K562 (cell line): Measurements from ENCODE around the gene RAB3D. TPM values are rescaled to one million over a fixed set of nuclear protein-coding genes. Genes with fewer than 3 reads are reported as not detected.

Experiments
- ASH1L ChIP-seq: fragments of 450-650 bp; IDR thresholded peaks from 2 replicates; pipeline ENCODE4 v1.6.1; 2018; ENCODE audit warnings: borderline replicate concordance, mild to moderate bottlenecking, low read depth; ENCODE audit not compliant: partially characterized antibody
- CGGBP1 ChIP-seq: fragments of 250-450 bp; sonication (Bioruptor Pico); IDR thresholded peaks from 2 replicates; pipeline ENCODE4 v1.9.0; 2021; ENCODE audit warnings: mild to moderate bottlenecking
- CHD1 ChIP-seq: fragments of 200-600 bp; sonication (generic); IDR thresholded peaks from one replicate; pipeline ENCODE4 v1.6.1; 2012; ENCODE audit warnings: mild to moderate bottlenecking, moderate library complexity, low read length, inconsistent platforms
- JUND ChIP-seq, 2 experiments: IDR thresholded peaks; 2 replicates in 1 of 2; 3 replicates in 1 of 2; pipeline ENCODE4 v1.6.1; 2011; ENCODE audit warnings: borderline replicate concordance in 2 of 2, low read depth in 2 of 2, low read length in 2 of 2, improper control_type of control experiment in 1 of 2, missing biosample characterization in 1 of 2, missing genetic modification characterization in 1 of 2, missing genetic modification reagents in 1 of 2
- KLF13 ChIP-seq: fragments of 450-650 bp; IDR thresholded peaks from 2 replicates; pipeline ENCODE4 v1.6.1; 2016; ENCODE audit warnings: missing genetic modification characterization, low read depth, mild to moderate bottlenecking, missing compliant biosample characterization, moderate library complexity, borderline replicate concordance
- PCBP1 ChIP-seq: fragments of 200-400 bp; formaldehyde crosslinking; IDR thresholded peaks from 2 replicates; pipeline ENCODE4 v1.6.1; 2018; ENCODE audit warnings: mild to moderate bottlenecking, low read depth, low read length; ENCODE audit not compliant: poor library complexity, severe bottlenecking
- SP2 ChIP-seq: IDR thresholded peaks from 2 replicates; pipeline ENCODE4 v1.6.1; 2011; ENCODE audit warnings: mild to moderate bottlenecking, low read depth, low read length, moderate library complexity; ENCODE audit not compliant: poor library complexity, severe bottlenecking; ENCODE audit errors: extremely low read depth
- ZBTB7A ChIP-seq: IDR thresholded peaks from 2 replicates; pipeline ENCODE4 v1.6.1; 2011; ENCODE audit warnings: low read depth, mild to moderate bottlenecking, low read length, moderate library complexity, borderline replicate concordance; ENCODE audit not compliant: control insufficient read depth
- ZNF217 ChIP-seq: sonication (generic); formaldehyde crosslinking; IDR thresholded peaks from 2 replicates; pipeline ENCODE4 v1.8.0; 2022; ENCODE audit warnings: mild to moderate bottlenecking, missing genetic modification reagents
- ZNF318 ChIP-seq, 2 experiments: fragments of 450-650 bp; IDR thresholded peaks; 2 replicates each; pipeline ENCODE4 v1.6.1; 2016; ENCODE audit warnings: mild to moderate bottlenecking in 2 of 2, borderline replicate concordance in 1 of 2, low read depth in 1 of 2, moderate library complexity in 1 of 2
- ZNF586 ChIP-seq: fragments of 450-650 bp; formaldehyde crosslinking; conservative IDR thresholded peaks from 2 replicates; pipeline ENCODE4 v1.4.0; 2020; ENCODE audit warnings: mild to moderate bottlenecking, moderate library complexity
- polyA plus RNA-seq, 8 experiments: library from polyadenylated mRNA; depleted of rRNA in 4 of 8; stranded (reverse) in 5 of 8; unstranded in 3 of 8; fragments of >200 nt; fragmentation: Nextera tagmentation in 2 of 8; fragmentation: Illumina TruSeq in 1 of 8; extraction: Ambion mirVana in 2 of 8; extraction: Trizol in 1 of 8; gene quantifications; 2 replicates each; pipeline versions ENCODE4 v1.2.1 to v1.2.3, GENCODE V29; 2011 to 2014; ENCODE audit warnings: inconsistent platforms in 1 of 8, missing spikeins in 1 of 8
- total RNA-seq, 7 experiments: library from RNA; depleted of rRNA in 6 of 7; stranded (reverse); fragments of >200 nt in 6 of 7; fragmentation: Illumina TruSeq in 2 of 7; extraction: Trizol in 2 of 7; gene quantifications; 2 replicates each; pipeline versions ENCODE4 v1.2.1 to v1.2.3, GENCODE V29; 2011 to 2021; ENCODE audit warnings: low replicate concordance in 1 of 7
- TF ChIP-seq, protein P1 (sequence below): fragments of 250-450 bp; sonication (Bioruptor Pico); IDR thresholded peaks from 2 replicates; pipeline ENCODE4 v1.8.0; 2022; ENCODE audit warnings: moderate library complexity, mild to moderate bottlenecking, inconsistent platforms
- TF ChIP-seq, protein P2 (sequence below): fragments of 450-650 bp; formaldehyde crosslinking; IDR thresholded peaks from 2 replicates; pipeline ENCODE4 v1.4.0; 2020; ENCODE audit warnings: mild to moderate bottlenecking, moderate library complexity

RAB3D gene
- total and polyA plus RNA-seq, 9 of the 15 experiments (the other 6 are each of a cell fraction or from before 2014, with no cell fraction given) = 0.34 to 3.3 (median 1.3) TPM

GRCh38 chr19:11346104-11346940 is 6.9 kb upstream of the RAB3D start, which contains the start of the genes CCDC159 and TMEM205 (continued):
- TF ChIP-seq ZNF318 (IDR thresholded peaks at IDR 0.05; ENCODE audit: borderline replicate concordance in 1 of 2, low read depth in 1 of 2) (no peak), SP2 (peak; percentile 91), ZBTB7A (peak; percentile 83), CHD1 (no peak), ASH1L (peak; percentile 90), ZNF586 (CRISPR knock-in tag) (no peak), ZNF217 (CRISPR knock-in tag) (no peak), PCBP1 (no peak), CGGBP1 (CRISPR knock-in tag) (no peak), KLF13 (tag) (peak; percentile 67; the same call in 1 of the 2 replicates), JUND (IDR thresholded peaks at IDR 0.05; ENCODE audit: borderline replicate concordance, low read depth, low read length) (peak; percentile 87), JUND (tag; IDR thresholded peaks at IDR 0.05; ENCODE audit: borderline replicate concordance, low read depth, low read length) (peak; percentile 80; the same call in 1 of the 3 replicates)
- TF ChIP-seq, protein P1, sequence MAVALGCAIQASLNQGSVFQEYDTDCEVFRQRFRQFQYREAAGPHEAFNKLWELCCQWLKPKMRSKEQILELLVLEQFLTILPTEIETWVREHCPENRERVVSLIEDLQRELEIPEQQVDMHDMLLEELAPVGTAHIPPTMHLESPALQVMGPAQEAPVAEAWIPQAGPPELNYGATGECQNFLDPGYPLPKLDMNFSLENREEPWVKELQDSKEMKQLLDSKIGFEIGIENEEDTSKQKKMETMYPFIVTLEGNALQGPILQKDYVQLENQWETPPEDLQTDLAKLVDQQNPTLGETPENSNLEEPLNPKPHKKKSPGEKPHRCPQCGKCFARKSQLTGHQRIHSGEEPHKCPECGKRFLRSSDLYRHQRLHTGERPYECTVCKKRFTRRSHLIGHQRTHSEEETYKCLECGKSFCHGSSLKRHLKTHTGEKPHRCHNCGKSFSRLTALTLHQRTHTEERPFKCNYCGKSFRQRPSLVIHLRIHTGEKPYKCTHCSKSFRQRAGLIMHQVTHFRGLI (CRISPR knock-in tag) = no peak
- TF ChIP-seq, protein P2, sequence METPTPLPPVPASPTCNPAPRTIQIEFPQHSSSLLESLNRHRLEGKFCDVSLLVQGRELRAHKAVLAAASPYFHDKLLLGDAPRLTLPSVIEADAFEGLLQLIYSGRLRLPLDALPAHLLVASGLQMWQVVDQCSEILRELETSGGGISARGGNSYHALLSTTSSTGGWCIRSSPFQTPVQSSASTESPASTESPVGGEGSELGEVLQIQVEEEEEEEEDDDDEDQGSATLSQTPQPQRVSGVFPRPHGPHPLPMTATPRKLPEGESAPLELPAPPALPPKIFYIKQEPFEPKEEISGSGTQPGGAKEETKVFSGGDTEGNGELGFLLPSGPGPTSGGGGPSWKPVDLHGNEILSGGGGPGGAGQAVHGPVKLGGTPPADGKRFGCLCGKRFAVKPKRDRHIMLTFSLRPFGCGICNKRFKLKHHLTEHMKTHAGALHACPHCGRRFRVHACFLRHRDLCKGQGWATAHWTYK (CRISPR knock-in tag) = 0 out of 2 replicates have a peak, but pooled peaks have one; percentile 47
